NT2/D1 (cell line): ENCODE measurements around the gene DAPK1.

Source experiments
- SUZ12 ChIP-seq: IDR thresholded peaks from 2 replicates; pipeline ENCODE4 v1.6.1; 2011; ENCODE audit not compliant: insufficient read length, insufficient read depth; ENCODE audit errors: extremely low read depth
- YY1 ChIP-seq: IDR thresholded peaks from 2 replicates; pipeline ENCODE4 v1.6.1; 2011; ENCODE audit not compliant: insufficient read length, insufficient read depth
- ZNF274 ChIP-seq: IDR thresholded peaks from 2 replicates; pipeline ENCODE4 v1.6.1; 2011; ENCODE audit warnings: mild to moderate bottlenecking, low read depth, low read length

- TF ChIP-seq ZNF274 = no peak
- TF ChIP-seq YY1 = no peak
- no peak for TF ChIP-seq SUZ12
These were observed 153.8 kb downstream of the DAPK1 start for GRCh38 chr9:87651431-87651830.
